ENCODE results near the gene MT2A.
A peak's percentile ranks its signal among the peaks of the same experiment; 100 is the strongest.

MT2A gene

DNA sequence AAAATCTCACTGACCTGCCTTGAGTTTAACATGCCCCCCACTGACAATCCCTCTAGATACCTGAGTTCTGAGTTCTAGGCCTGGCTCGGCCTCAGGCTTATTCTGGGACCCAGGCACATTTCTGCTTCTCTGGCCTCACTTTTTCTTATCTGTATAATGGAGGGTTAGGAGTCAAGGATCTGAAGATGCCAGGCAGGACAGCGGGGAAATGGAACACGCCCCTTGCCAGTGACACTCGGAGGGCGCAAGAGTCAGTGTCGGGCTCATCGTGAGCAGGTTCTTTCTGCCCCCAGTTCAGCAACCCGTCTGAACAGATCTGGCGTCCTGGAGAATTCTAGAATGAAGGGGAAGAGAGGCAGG lies 19.6 kb upstream of the MT2A start:
- no peak for TF ChIP-seq GATA3 (IDR thresholded peaks at IDR 0.05; ENCODE audit: low read depth, low read length)

DNA sequence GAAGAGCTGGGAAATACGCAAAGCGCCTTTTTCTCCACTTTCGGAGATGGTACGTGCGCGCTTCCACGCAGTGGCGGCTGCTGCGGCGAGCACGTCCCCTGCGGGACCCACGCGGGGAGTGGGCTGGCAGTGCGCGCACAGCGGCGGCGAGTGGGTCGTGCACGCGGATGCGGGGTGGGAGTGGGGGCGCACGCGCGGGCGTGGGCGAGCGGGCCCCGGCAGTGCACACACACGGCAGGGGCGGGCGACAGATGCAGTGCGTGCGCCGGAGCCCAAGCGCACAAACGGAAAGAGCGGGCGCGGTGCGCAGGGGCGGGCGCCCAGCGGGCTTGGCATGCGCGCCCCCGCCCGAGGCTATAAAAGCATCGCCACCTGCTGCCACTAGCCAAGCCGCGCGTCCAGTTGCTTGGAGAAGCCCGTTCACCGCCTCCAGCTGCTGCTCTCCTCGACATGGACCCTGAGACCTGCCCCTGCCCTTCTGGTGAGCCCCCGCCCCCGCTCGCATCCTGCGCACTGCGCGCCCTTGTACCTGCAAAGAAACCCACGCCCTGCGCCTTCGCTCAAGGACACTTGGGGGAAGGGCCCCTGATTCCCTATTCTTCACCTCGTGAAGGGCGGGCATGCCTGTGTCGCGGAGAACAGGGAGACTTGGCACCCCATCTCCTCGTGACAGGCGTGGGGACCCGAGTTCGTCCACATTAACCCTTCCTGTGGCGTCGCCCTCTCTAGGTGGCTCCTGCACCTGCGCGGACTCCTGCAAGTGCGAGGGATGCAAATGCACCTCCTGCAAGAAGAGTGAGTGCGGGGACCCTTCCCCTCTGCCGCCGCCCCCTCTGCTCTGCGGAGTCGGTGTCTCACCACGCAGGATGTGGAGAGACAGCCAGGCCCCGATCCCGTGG lies 19.0 kb upstream of the MT2A start, which contains the start of gene MT3:
Gene MT3 (plus strand): TSS at position 388 of the 899 bp plus-strand sequence. CDS start 63 bp downstream, at position 451.
- TF ChIP-seq GATA3 (IDR thresholded peaks at IDR 0.05; ENCODE audit: low read depth, low read length) (no peak), GATA2 (IDR thresholded peaks at IDR 0.05; ENCODE audit: low read depth, low read length) (no peak)

DNA sequence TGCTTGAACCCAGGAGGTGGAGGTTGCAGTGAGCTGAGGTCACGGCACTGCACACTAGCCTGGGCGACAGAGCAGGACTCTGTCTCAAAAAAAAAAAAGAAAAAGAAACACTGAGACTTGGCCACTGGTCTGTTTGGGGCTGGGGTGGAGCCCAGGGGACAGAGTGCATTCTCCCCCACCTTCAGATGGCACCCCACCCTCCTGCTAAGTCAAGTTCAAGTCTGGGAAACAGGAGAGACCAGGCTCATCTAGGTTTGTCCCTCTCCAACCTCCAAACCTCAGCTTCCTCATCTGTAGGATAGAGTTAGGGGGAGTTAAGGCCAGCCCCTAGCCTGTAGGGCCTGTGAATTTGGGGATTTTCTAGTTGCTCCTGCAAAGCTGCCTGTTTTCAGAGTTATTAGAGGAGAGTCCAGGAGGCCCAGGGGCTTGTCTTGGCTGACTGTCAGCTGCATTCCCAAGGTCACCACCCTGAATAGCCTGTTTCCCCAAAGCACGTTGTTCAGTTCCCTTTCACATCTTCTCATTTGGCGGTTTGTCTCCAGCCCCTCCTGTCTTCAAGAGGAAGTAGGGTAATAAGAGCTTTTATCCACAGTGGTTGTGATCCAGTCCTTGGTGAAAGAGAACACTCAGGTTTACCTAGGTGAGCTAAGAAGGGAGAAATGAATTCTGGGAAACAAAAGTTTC lies 16.9 kb upstream of the MT2A start:
- TF ChIP-seq GATA2 (IDR thresholded peaks at IDR 0.05; ENCODE audit: low read depth, low read length) (no peak), GATA3 (IDR thresholded peaks at IDR 0.05; ENCODE audit: low read depth, low read length) (no peak)

DNA sequence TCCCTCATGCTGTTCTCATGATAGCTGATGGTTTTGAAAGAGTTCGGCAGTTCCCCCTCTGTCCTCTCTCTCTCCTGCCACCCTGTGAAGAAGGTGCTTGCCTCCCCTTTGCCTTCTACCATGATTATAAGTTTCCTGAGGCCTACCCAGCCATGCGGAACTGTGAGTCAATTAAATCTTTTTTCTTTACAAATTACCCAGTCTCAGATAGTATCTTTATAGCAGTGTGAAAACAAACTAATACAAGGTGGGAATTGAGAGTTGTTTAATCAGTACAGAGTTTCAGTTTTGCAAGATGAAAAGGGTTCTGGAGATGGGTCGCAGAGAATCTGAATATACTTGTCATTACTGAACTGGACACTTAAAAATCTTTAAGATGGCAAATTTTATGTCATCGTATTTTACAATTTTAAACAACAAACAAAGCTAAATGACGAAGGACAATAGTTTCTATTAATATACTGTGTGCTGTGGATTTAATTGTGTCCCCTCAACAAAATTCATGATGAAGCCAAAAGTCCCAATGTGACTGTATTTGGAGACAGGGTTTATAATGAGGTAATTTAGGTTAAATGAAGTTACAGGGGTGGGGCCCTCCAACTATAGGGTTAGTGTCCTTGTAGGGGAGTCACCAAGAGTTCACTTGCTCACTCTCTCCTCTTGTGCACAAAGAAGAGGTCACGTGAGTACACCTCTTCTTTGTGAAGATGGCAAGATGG lies 14.7 kb upstream of the MT2A start:
- no peak for TF ChIP-seq GATA3 (IDR thresholded peaks at IDR 0.05; ENCODE audit: low read depth, low read length)

GRCh38 chr16:56594292-56594619 lies 14.1 kb upstream of the MT2A start:
- TF ChIP-seq GATA3 (IDR thresholded peaks at IDR 0.05; ENCODE audit: low read depth, low read length) = no peak
- no peak for TF ChIP-seq GATA2 (IDR thresholded peaks at IDR 0.05; ENCODE audit: low read depth, low read length)

GRCh38 chr16:56600398-56600999 lies 7.9 kb upstream of the MT2A start:
- no peak for TF ChIP-seq GATA3 (IDR thresholded peaks at IDR 0.05; ENCODE audit: low read depth, low read length)
- TF ChIP-seq GATA2 (IDR thresholded peaks at IDR 0.05; ENCODE audit: low read depth, low read length) = peak; percentile 64

GRCh38 chr16:56601325-56601724 lies 7.1 kb upstream of the MT2A start:
- TF ChIP-seq GATA2 (IDR thresholded peaks at IDR 0.05; ENCODE audit: low read depth, low read length) (no peak), GATA3 (IDR thresholded peaks at IDR 0.05; ENCODE audit: low read depth, low read length) (no peak)

DNA sequence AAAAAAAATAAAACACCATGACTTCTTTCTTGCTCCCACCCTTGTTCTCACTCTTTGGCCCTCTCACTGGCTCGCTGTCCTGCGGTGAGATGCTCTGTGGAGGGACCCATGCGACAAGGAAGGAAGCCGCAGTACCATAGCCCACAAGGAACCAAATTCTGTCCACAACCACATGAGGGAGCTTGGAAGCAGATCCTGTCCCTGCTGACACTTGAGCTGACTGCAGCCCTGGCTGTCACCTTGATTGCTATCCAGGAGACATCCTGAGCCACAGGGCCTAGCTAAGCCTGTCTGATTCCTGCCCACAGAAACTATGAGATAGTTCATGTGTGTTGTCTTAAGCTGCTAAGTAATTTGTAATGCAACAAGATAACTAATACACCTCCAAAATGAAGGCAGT lies 4.8 kb upstream of the MT2A start:
- TF ChIP-seq GATA3 (IDR thresholded peaks at IDR 0.05; ENCODE audit: low read depth, low read length) = no peak
- no peak for TF ChIP-seq GATA2 (IDR thresholded peaks at IDR 0.05; ENCODE audit: low read depth, low read length)

DNA sequence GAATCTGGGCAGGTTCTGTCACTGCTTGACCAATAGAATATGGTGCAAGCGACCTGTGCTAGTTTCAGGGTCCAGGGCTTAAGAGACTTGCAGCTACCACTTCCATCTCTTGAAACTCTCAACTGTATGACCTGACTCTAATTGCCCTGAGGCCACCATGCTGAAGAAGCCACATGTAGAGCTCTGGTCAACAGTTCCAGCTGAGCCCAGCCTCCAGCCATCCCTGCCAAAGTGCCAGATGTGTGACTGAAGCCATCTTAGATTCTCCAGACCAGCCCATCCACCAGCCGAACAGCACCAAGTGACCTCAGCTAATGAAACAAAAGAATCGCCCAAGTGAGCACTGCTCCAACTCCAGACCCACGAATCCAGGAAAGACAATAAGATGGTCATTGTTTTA lies 3.4 kb upstream of the MT2A start:
- TF ChIP-seq GATA3 (IDR thresholded peaks at IDR 0.05; ENCODE audit: low read depth, low read length) (no peak), GATA2 (IDR thresholded peaks at IDR 0.05; ENCODE audit: low read depth, low read length) (no peak)

DNA sequence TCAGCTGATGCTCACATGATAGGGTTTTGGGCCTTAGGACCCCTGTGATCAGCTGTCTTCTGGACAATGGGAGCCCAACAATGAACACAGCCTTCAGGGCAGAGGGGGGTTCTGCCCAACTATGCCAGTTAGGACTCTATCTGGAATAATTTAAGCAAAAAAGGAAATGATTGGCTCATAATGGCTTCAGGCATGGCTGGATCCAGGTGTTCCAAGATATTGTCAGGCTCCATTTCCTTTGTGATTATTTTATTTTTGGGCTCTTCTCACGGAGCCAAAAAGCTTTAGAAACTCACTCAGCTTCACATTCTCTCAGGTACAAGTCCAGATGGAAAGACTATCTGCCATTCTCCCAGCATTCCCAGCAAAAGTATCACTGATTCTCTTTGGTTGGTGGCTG lies 2.9 kb upstream of the MT2A start:
- no peak for TF ChIP-seq GATA3 (IDR thresholded peaks at IDR 0.05; ENCODE audit: low read depth, low read length)
- no peak for TF ChIP-seq GATA2 (IDR thresholded peaks at IDR 0.05; ENCODE audit: low read depth, low read length)

- TF ChIP-seq GATA3 (IDR thresholded peaks at IDR 0.05; ENCODE audit: low read depth, low read length) = no peak
- TF ChIP-seq GATA2 (IDR thresholded peaks at IDR 0.05; ENCODE audit: low read depth, low read length) = no peak
These were observed 2.3 kb upstream of the MT2A start for GRCh38 chr16:56606071-56606475.

DNA sequence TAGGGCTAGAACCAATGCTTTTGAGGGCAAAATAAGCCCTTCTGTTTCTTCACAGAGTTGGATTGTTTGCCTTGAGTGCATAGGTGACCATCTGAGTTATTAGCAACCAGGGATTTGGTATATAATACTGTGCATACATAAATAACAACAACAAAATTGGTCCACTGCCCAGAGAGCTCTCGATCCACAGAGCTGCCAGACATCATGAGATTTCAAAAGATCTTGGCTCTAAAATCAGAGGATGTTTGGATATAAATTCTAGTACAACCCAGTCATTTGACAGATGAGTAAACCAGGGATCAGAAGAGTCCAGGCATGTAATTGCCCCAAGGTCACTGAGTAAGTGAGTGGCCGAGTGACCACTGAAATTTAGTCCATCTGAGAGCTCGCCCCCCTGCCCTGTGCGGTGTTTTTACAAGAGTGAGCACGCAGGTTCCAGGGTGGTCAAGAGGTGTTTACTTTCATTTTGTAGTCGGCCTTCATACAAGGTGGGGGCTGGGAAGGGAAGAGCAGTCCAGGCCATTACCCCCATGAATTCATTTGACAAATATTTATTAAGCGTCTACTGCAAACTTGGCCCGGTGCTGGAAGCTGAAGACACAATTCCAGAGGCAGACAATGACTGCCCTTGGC lies 1.8 kb upstream of the MT2A start:
- TF ChIP-seq GATA3 (IDR thresholded peaks at IDR 0.05; ENCODE audit: low read depth, low read length) (no peak), GATA2 (IDR thresholded peaks at IDR 0.05; ENCODE audit: low read depth, low read length) (no peak)

DNA sequence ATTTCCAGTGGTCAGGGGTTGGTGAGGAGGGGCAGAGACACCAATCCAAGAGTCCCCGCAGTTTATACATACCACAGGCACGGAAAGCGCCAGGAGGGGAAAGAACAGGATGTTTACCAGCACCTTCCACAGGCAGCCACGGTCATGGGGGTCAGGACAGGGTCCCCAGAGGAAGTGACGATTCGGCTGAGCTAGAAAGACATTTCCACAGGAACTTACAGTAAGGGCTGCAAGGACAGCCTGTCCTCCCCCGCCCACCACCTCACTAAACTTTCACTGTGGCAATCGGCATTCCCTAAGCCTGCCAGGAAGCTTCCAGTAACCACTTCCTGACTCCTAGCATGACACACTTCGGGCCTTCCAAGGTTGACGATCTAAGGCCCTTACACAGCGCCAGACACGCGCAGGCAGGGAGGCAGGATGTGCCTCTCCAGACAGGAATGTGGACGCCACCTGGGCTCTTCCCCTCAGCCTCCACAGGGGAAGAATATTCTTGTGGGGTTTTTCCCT lies 1.2 kb upstream of the MT2A start:
- TF ChIP-seq GATA2 (IDR thresholded peaks at IDR 0.05; ENCODE audit: low read depth, low read length) = no peak
- TF ChIP-seq GATA3 (IDR thresholded peaks at IDR 0.05; ENCODE audit: low read depth, low read length) = no peak

DNA sequence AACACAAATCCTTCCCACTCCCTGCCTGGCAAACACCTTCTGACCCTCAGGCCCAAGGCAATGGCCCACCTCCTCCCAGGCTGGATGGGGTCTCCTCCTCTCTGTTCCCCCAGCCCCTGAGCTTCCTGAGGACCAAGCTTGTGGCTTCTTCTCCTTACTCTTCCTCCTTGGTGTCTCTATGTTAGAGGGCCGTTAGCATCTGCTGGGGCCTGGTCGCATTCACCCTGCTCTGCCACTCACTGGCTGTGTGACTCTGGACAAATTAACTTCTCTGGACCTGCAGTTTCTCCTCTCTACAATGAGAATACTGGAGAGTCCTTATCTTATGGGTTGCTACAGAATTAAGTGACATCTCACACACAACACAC lies 725 bp upstream of the MT2A start:
- TF ChIP-seq GATA3 (IDR thresholded peaks at IDR 0.05; ENCODE audit: low read depth, low read length) (no peak), GATA2 (IDR thresholded peaks at IDR 0.05; ENCODE audit: low read depth, low read length) (no peak)
